HepG2 (cell line): ENCODE results near the gene CCDC142. TPM values are rescaled to one million over a fixed set of nuclear protein-coding genes. Genes with fewer than 3 reads are reported as not detected.

ENCODE experiments used
- AKNA ChIP-seq: sonication (generic); formaldehyde crosslinking; IDR thresholded peaks from 2 replicates; pipeline ENCODE4 v1.4.0; 2020; ENCODE audit warnings: missing genetic modification reagents, borderline replicate concordance
- BORCS8-MEF2B ChIP-seq: sonication (generic); formaldehyde crosslinking; IDR thresholded peaks from 2 replicates; pipeline ENCODE4 v1.8.0; 2022; ENCODE audit warnings: mild to moderate bottlenecking, missing genetic modification reagents
- FOSL2 ChIP-seq: sonication (generic); formaldehyde crosslinking; IDR thresholded peaks from 2 replicates; pipeline ENCODE4 v1.4.0; 2020; ENCODE audit warnings: missing genetic modification reagents
- FOXJ3 ChIP-seq: sonication (generic); formaldehyde crosslinking; IDR thresholded peaks from 2 replicates; pipeline ENCODE4 v1.4.0; 2020; ENCODE audit warnings: missing genetic modification reagents, mild to moderate bottlenecking, borderline replicate concordance
- KDM5B ChIP-seq: sonication (generic); formaldehyde crosslinking; IDR thresholded peaks from 2 replicates; pipeline ENCODE4 v1.4.0; 2020; ENCODE audit warnings: missing genetic modification reagents, mild to moderate bottlenecking, borderline replicate concordance
- KMT2B ChIP-seq: IDR thresholded peaks from 2 replicates; pipeline ENCODE4 v1.6.1; 2016; ENCODE audit warnings: missing genetic modification reagents, missing compliant biosample characterization
- PREB ChIP-seq: sonication (generic); formaldehyde crosslinking; IDR thresholded peaks from 2 replicates; pipeline ENCODE4 v1.4.0; 2020; ENCODE audit warnings: missing genetic modification reagents
- RFX3 ChIP-seq: IDR thresholded peaks from 2 replicates; pipeline ENCODE4 v1.6.1; 2016; ENCODE audit warnings: missing biosample characterization, missing genetic modification reagents
- RORA ChIP-seq: sonication (generic); formaldehyde crosslinking; IDR thresholded peaks from 2 replicates; pipeline ENCODE4 v1.5.0; 2020; ENCODE audit warnings: mild to moderate bottlenecking, missing genetic modification reagents, moderate library complexity
- SALL1 ChIP-seq: sonication (generic); formaldehyde crosslinking; IDR thresholded peaks from 2 replicates; pipeline ENCODE4 v1.8.0; 2022; ENCODE audit warnings: mild to moderate bottlenecking, missing genetic modification reagents
- ZBTB38 ChIP-seq: sonication (generic); formaldehyde crosslinking; IDR thresholded peaks from 2 replicates; pipeline ENCODE4 v1.5.1; 2020; ENCODE audit warnings: mild to moderate bottlenecking, missing genetic modification reagents
- ZFP1 ChIP-seq: IDR thresholded peaks from 2 replicates; pipeline ENCODE4 v1.6.1; 2016
- ZFP90 ChIP-seq: sonication (generic); formaldehyde crosslinking; IDR thresholded peaks from 2 replicates; pipeline ENCODE4 v1.8.0; 2022; ENCODE audit warnings: missing genetic modification reagents, mild to moderate bottlenecking, inconsistent platforms, borderline replicate concordance
- ZNF17 ChIP-seq: sonication (generic); formaldehyde crosslinking; IDR thresholded peaks from 2 replicates; pipeline ENCODE4 v1.5.0; 2020; ENCODE audit warnings: mild to moderate bottlenecking, missing genetic modification reagents
- ZNF253 ChIP-seq: sonication (generic); formaldehyde crosslinking; IDR thresholded peaks from 2 replicates; pipeline ENCODE4 v1.8.0; 2022; ENCODE audit warnings: mild to moderate bottlenecking, missing genetic modification reagents, borderline replicate concordance
- ZNF446 ChIP-seq: sonication (generic); formaldehyde crosslinking; IDR thresholded peaks from 2 replicates; pipeline ENCODE4 v1.5.0; 2020; ENCODE audit warnings: mild to moderate bottlenecking, missing genetic modification reagents
- ZNF512 ChIP-seq: sonication (generic); formaldehyde crosslinking; IDR thresholded peaks from 2 replicates; pipeline ENCODE4 v1.4.0; 2020; ENCODE audit warnings: mild to moderate bottlenecking, missing genetic modification reagents
- ZNF605 ChIP-seq: sonication (generic); formaldehyde crosslinking; IDR thresholded peaks from 2 replicates; pipeline ENCODE4 v1.8.0; 2022; ENCODE audit warnings: mild to moderate bottlenecking, missing genetic modification reagents
- ZNF7 ChIP-seq: IDR thresholded peaks from 2 replicates; pipeline ENCODE4 v1.6.1; 2016; ENCODE audit warnings: missing biosample characterization, missing genetic modification reagents
- ZNF704 ChIP-seq: sonication (generic); formaldehyde crosslinking; IDR thresholded peaks from 2 replicates; pipeline ENCODE4 v1.8.1; 2023; ENCODE audit warnings: mild to moderate bottlenecking, inconsistent platforms, moderate library complexity, missing genetic modification reagents, borderline replicate concordance
- ZNF768 ChIP-seq: sonication (generic); formaldehyde crosslinking; IDR thresholded peaks from 2 replicates; pipeline ENCODE4 v1.4.0; 2020; ENCODE audit warnings: missing genetic modification reagents
- polyA plus RNA-seq, 8 experiments: library from polyadenylated mRNA; depleted of rRNA in 3 of 8; stranded (reverse) in 7 of 8; unstranded in 1 of 8; fragments of >200 nt; fragmentation: Illumina TruSeq in 4 of 8; extraction: Trizol in 4 of 8; gene quantifications; 2 replicates each; pipeline versions ENCODE4 v1.2.1 to v1.2.3, GENCODE V29; 2011 to 2016; ENCODE audit warnings: low read depth in 4 of 8, missing spikeins in 1 of 8, mixed read lengths in 1 of 8; ENCODE audit not compliant: insufficient read depth in 1 of 8
- total RNA-seq, 5 experiments: library from RNA; depleted of rRNA; stranded (reverse); fragments of >200 nt; fragmentation: Illumina TruSeq; extraction: Trizol; gene quantifications; 2 replicates each; pipeline ENCODE4 v1.2.3, GENCODE V29; 2016; ENCODE audit warnings: low read depth in 1 of 5

The CCDC142 gene
- total and polyA plus RNA-seq, 2 of the 13 experiments (the other 11 are each of a cell fraction or from before 2014, with no cell fraction given): 14.7 to 30.4 TPM

- TF ChIP-seq FOXJ3 (CRISPR knock-in tag): no peak
- TF ChIP-seq ZNF17 (CRISPR knock-in tag): no peak
- peak; percentile 1; the same call in 1 of the 2 replicates for TF ChIP-seq ZBTB38 (CRISPR knock-in tag)
- no peak for TF ChIP-seq ZNF7
- no peak for TF ChIP-seq ZNF253 (CRISPR knock-in tag)
- peak; percentile 85 for TF ChIP-seq SALL1
- TF ChIP-seq ZNF605 (CRISPR knock-in tag): peak; percentile 87
- 0 out of 2 replicates have a peak, but pooled peaks have one; percentile 73 for TF ChIP-seq ZFP1
- 0 out of 2 replicates have a peak, but pooled peaks have one; percentile 7 for TF ChIP-seq KDM5B
- peak; percentile 48; the same call in 1 of the 2 replicates for TF ChIP-seq FOSL2 (CRISPR knock-in tag)
- no peak for TF ChIP-seq ZNF704 (CRISPR knock-in tag)
- TF ChIP-seq AKNA (CRISPR knock-in tag): no peak
- TF ChIP-seq KMT2B (CRISPR knock-in tag): peak; percentile 45; the same call in 1 of the 2 replicates
- TF ChIP-seq ZNF768 (CRISPR knock-in tag): no peak
- no peak for TF ChIP-seq RORA (CRISPR knock-in tag)
- no peak for TF ChIP-seq ZNF512 (CRISPR knock-in tag)
- no peak for TF ChIP-seq ZFP90 (CRISPR knock-in tag)
- TF ChIP-seq RFX3 (CRISPR knock-in tag): no peak
- no peak for TF ChIP-seq ZNF446
- no peak for TF ChIP-seq BORCS8-MEF2B (CRISPR knock-in tag)
- no peak for TF ChIP-seq PREB (CRISPR knock-in tag)
These were observed 43.2 kb upstream of the CCDC142 start, which contains the start of gene DQX1 (continued) for GRCh38 chr2:74525717-74526648.
